ENCODE data around the gene TPCN2. TPM values are rescaled to one million over a fixed set of nuclear protein-coding genes. Genes with fewer than 3 reads are reported as not detected.

Gene TPCN2
- total RNA-seq, 1 experiment from 2014 or later, result 20.6 TPM

DNA sequence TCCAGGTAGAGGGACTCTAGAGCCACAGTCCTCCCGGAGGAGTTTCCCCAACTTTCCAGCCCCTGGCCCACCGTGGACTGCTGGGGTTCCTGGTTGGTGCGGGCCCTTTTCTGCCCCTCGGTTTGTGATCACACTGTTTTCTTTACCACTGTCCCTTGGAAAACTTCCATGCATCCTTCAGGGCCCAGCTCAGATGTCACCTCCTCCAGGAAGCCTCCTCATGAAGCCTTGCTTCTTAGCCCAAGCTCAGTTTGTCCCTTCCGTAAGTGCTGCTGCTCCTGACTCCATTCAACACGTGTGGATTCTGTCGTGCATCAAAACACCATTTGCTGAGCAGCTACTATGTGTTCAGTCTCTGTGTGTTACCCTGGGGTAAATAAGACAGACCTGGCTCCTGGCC, 15.9 kb upstream of the TPCN2 start:
- ChIA-PET POLR2A (no interaction called here), CTCF (interaction anchor here (0.7 kb wide), 1 partner anchor 12 kb away, joined by 3 read pairs; no protein-coding TSS in a partner anchor)
- Histone ChIP-seq H3K36me3 (ENCODE audit: control insufficient read depth, insufficient read depth, low read length) (no peaks in the 10 kb centered on the region), H3K9me3 (ENCODE audit: control insufficient read depth, insufficient read depth, low read depth, low read length) (no peaks in the 10 kb centered on the region), H3K27me3 (ENCODE audit: control insufficient read depth, insufficient read depth, low read length) (peaks cover 2% of the 10 kb centered on the region; the same call in 1 of the 2 replicates), H3K4me1 (ENCODE audit: control insufficient read depth, insufficient read depth, low read length) (no peaks in the 10 kb centered on the region), H3K4me3 (ENCODE audit: low read depth in 2 of 2, low read length in 2 of 2) (no peak overlapping the region), H3K27ac (ENCODE audit: low read length) (no peak overlapping the region)
- BruUV-seq (replicated peaks), result no TSS peak
- TF ChIP-seq, protein P1, sequence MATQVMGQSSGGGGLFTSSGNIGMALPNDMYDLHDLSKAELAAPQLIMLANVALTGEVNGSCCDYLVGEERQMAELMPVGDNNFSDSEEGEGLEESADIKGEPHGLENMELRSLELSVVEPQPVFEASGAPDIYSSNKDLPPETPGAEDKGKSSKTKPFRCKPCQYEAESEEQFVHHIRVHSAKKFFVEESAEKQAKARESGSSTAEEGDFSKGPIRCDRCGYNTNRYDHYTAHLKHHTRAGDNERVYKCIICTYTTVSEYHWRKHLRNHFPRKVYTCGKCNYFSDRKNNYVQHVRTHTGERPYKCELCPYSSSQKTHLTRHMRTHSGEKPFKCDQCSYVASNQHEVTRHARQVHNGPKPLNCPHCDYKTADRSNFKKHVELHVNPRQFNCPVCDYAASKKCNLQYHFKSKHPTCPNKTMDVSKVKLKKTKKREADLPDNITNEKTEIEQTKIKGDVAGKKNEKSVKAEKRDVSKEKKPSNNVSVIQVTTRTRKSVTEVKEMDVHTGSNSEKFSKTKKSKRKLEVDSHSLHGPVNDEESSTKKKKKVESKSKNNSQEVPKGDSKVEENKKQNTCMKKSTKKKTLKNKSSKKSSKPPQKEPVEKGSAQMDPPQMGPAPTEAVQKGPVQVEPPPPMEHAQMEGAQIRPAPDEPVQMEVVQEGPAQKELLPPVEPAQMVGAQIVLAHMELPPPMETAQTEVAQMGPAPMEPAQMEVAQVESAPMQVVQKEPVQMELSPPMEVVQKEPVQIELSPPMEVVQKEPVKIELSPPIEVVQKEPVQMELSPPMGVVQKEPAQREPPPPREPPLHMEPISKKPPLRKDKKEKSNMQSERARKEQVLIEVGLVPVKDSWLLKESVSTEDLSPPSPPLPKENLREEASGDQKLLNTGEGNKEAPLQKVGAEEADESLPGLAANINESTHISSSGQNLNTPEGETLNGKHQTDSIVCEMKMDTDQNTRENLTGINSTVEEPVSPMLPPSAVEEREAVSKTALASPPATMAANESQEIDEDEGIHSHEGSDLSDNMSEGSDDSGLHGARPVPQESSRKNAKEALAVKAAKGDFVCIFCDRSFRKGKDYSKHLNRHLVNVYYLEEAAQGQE (IDR thresholded peaks at IDR 0.05; ENCODE audit: insufficient read depth in 1 of 2, low read depth in 2 of 2, low read length in 1 of 2), result no peak
- TF ChIP-seq TCF7L2 (IDR thresholded peaks at IDR 0.05; ENCODE audit: low read depth, low read length) (no peak), SIN3A (IDR thresholded peaks at IDR 0.05; ENCODE audit: borderline replicate concordance, insufficient read depth, low read depth, low read length) (no peak), POLR2AphosphoS5 (IDR thresholded peaks at IDR 0.05; ENCODE audit: low read depth, low read length) (no peak)
- TF ChIP-seq, protein P2, sequence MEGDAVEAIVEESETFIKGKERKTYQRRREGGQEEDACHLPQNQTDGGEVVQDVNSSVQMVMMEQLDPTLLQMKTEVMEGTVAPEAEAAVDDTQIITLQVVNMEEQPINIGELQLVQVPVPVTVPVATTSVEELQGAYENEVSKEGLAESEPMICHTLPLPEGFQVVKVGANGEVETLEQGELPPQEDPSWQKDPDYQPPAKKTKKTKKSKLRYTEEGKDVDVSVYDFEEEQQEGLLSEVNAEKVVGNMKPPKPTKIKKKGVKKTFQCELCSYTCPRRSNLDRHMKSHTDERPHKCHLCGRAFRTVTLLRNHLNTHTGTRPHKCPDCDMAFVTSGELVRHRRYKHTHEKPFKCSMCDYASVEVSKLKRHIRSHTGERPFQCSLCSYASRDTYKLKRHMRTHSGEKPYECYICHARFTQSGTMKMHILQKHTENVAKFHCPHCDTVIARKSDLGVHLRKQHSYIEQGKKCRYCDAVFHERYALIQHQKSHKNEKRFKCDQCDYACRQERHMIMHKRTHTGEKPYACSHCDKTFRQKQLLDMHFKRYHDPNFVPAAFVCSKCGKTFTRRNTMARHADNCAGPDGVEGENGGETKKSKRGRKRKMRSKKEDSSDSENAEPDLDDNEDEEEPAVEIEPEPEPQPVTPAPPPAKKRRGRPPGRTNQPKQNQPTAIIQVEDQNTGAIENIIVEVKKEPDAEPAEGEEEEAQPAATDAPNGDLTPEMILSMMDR (IDR thresholded peaks at IDR 0.05), result no peak
- ATAC-seq (no peak), DNase-seq (ENCODE audit: low read depth, low spot score) (no peak)
- in situ Hi-C loops (cut with HindIII; ENCODE audit: low pct_unique_long_range_greater_than_20kb, low sequenced_read_pairs), result no loop called here
- intact Hi-C loops (cut with micrococcal nuclease; ENCODE audit: unreplicated experiment), result no loop called here

DNA sequence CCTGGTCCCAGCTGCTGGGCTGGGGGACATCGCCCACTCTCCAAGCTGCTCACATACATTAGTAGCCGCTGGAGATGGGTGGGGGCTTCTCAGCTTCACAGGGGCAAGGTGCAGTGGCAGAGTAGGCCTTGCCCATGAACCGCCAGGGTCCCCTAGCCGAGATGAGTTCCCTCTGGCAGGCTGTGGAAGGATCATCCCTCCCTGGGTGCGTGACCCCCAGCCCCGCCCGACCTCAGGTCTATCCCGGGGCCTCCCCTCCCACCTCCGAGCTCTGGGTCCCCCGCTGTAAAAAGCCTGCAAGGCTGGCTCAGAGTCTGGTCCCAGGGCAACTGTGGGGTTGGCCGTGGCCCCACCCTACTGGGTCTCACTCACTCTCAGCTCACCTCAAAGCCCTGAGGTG, 15.3 kb upstream of the TPCN2 start:
- no TSS peak for BruUV-seq (replicated peaks)
- POLR2A ChIA-PET, result interaction anchor here (0.5 kb wide), 1 partner anchor 13 kb away, joined by 4 read pairs; no protein-coding TSS in a partner anchor

More for the DNA sequence above, 15.3 kb upstream of the TPCN2 start:
- no peaks in the 10 kb centered on the region for H3K36me3 ChIP-seq (ENCODE audit: control insufficient read depth, insufficient read depth, low read length)
- H3K4me1 ChIP-seq (ENCODE audit: control insufficient read depth, insufficient read depth, low read length), result no peaks in the 10 kb centered on the region
- TF ChIP-seq, protein P2 (IDR thresholded peaks at IDR 0.05), result no peak
- no peak for TF ChIP-seq POLR2AphosphoS5 (IDR thresholded peaks at IDR 0.05; ENCODE audit: low read depth, low read length)
- TF ChIP-seq, protein P1 (IDR thresholded peaks at IDR 0.05; ENCODE audit: insufficient read depth in 1 of 2, low read depth in 2 of 2, low read length in 1 of 2), result no peak
- TF ChIP-seq TCF7L2 (IDR thresholded peaks at IDR 0.05; ENCODE audit: low read depth, low read length), result no peak
- TF ChIP-seq SIN3A (IDR thresholded peaks at IDR 0.05; ENCODE audit: borderline replicate concordance, insufficient read depth, low read depth, low read length), result no peak
- no peaks in the 10 kb centered on the region for H3K9me3 ChIP-seq (ENCODE audit: control insufficient read depth, insufficient read depth, low read depth, low read length)
- H3K4me3 ChIP-seq (ENCODE audit: low read depth in 2 of 2, low read length in 2 of 2), result no peak overlapping the region
- H3K27me3 ChIP-seq (ENCODE audit: control insufficient read depth, insufficient read depth, low read length), result peaks cover 2% of the 10 kb centered on the region; the same call in 1 of the 2 replicates
- ATAC-seq (no peak), DNase-seq (ENCODE audit: low read depth, low spot score) (no peak)
- in situ Hi-C loops (cut with HindIII; ENCODE audit: low pct_unique_long_range_greater_than_20kb, low sequenced_read_pairs), result no loop called here
- CTCF ChIA-PET, result no interaction called here
- intact Hi-C loops (cut with micrococcal nuclease; ENCODE audit: unreplicated experiment), result no loop called here
- no peak overlapping the region for H3K27ac ChIP-seq (ENCODE audit: low read length)
